DND-41 (cell line): Measurements from ENCODE around the gene AFF3.

Source experiments
- ATAC-seq: fragments of 200-7000 bp; cut with Tn5 transposase; 3 replicates; pipeline ENCODE4 v1.9.1; 2021; ENCODE audit warnings: low read depth; ENCODE audit not compliant: insufficient read depth
- DNase-seq: peaks from one replicate; pipeline ENCODE4 v3.0.0-alpha.2; 2020
- H2AFZ ChIP-seq: 2 replicates; pipeline ENCODE4 v1.6.0; 2012; ENCODE audit warnings: low read depth, low read length
- H3K27ac ChIP-seq: 2 replicates; pipeline ENCODE4 v1.5.1; 2012; ENCODE audit warnings: low read length, inconsistent platforms
- H3K27me3 ChIP-seq: fragments of 200-600 bp; sonication (generic); 2 replicates; pipeline ENCODE4 v1.6.0; 2012; ENCODE audit warnings: low read length, mild to moderate bottlenecking, inconsistent platforms; ENCODE audit not compliant: insufficient read depth, poor library complexity
- H3K36me3 ChIP-seq: 2 replicates; pipeline ENCODE4 v1.5.1; 2012; ENCODE audit warnings: low read length, inconsistent platforms; ENCODE audit not compliant: insufficient read depth
- H3K4me1 ChIP-seq: 2 replicates; pipeline ENCODE4 v1.5.1; 2012; ENCODE audit warnings: mild to moderate bottlenecking, low read length; ENCODE audit not compliant: insufficient read depth
- H3K4me2 ChIP-seq: 2 replicates; pipeline ENCODE4 v1.6.0; 2012; ENCODE audit warnings: mild to moderate bottlenecking, moderate library complexity, low read length, inconsistent platforms; ENCODE audit not compliant: insufficient read depth
- H3K4me3 ChIP-seq, 2 experiments: fragments of 200-600 bp in 1 of 2; shearing (Covaris generic) in 1 of 2; 2 replicates each; pipeline ENCODE4 v1.5.1; 2012 to 2016; ENCODE audit warnings: inconsistent platforms in 2 of 2, low read length in 2 of 2, mild to moderate bottlenecking in 2 of 2, low read depth in 1 of 2, moderate library complexity in 1 of 2
- H3K79me2 ChIP-seq: 2 replicates; pipeline ENCODE4 v1.6.0; 2012; ENCODE audit warnings: low read length, inconsistent platforms; ENCODE audit not compliant: insufficient read depth
- H3K9ac ChIP-seq: 2 replicates; pipeline ENCODE4 v1.6.0; 2012; ENCODE audit warnings: low read depth, mild to moderate bottlenecking, inconsistent platforms, low read length, moderate library complexity
- H3K9me3 ChIP-seq: 2 replicates; pipeline ENCODE4 v1.5.1; 2012; ENCODE audit warnings: low read length, moderate library complexity, mild to moderate bottlenecking, inconsistent platforms; ENCODE audit not compliant: insufficient read depth, severe bottlenecking
- H4K20me1 ChIP-seq: 2 replicates; pipeline ENCODE4 v1.6.0; 2012; ENCODE audit warnings: low read length; ENCODE audit not compliant: insufficient read depth
- CTCF ChIP-seq: IDR thresholded peaks from 2 replicates; pipeline ENCODE4 v1.5.1; 2012; ENCODE audit warnings: borderline replicate concordance, low read length, moderate library complexity, mild to moderate bottlenecking; ENCODE audit not compliant: poor library complexity, severe bottlenecking; ENCODE audit errors: extremely low read depth
- EZH2 ChIP-seq: IDR thresholded peaks from 3 replicates; pipeline ENCODE4 v1.6.1; 2012; ENCODE audit warnings: borderline replicate concordance, low read depth, mild to moderate bottlenecking, moderate library complexity, low read length, inconsistent platforms; ENCODE audit not compliant: severe bottlenecking

Gene AFF3

DNA sequence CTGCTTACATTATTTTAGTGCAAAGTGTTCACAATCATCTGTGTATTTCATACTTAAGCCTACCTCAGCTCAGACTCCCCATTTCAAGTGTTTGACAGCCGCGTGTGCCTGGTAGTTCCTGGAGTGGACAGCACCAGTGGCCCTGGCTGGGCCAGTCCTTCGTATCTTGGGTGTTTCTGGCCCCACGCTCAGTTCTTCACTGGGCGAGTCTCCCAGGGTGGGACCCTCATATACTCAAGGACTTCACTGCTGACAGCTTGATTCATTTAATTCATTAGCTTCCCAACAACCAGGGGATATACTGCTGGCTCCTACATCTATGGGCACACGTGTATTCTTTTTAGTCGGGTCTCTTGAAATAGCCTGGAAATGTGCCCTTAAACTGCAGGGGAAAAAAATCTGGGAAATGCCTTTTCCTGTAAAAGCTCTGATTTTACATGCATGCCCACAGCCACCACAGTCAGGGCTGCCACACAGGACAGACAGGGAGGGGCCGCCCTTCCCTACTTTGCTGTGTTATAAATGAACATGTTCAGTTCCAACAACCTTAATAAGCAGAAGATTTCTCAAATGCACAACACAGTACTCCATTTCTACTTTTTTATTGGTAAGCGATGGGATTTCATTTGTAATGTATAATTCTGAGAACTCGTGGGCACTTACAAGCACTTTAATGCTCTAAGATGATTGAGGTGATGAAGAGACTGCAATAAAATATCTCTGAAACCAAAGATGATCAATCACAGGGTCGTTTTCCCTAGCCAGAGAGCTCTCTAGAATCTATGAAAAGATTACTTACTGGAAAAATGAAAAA is 447.1 kb downstream of the AFF3 start:
- no peak overlapping the region for H3K4me3 ChIP-seq
- H4K20me1 ChIP-seq = no peaks in the 10 kb centered on the region
- ATAC-seq (no peak), DNase-seq (no peak)
- H3K9ac ChIP-seq = no peak overlapping the region
- H3K4me1 ChIP-seq = no peaks in the 10 kb centered on the region
- TF ChIP-seq EZH2 (no peak), CTCF (no peak)
- no peaks in the 10 kb centered on the region for H3K36me3 ChIP-seq
- H3K79me2 ChIP-seq = no peaks in the 10 kb centered on the region
- H2AFZ ChIP-seq = no peak overlapping the region
- H3K4me2 ChIP-seq = no peak overlapping the region
- no peaks in the 10 kb centered on the region for H3K27me3 ChIP-seq
- no peak overlapping the region for H3K27ac ChIP-seq
- no peaks in the 10 kb centered on the region for H3K9me3 ChIP-seq

DNA sequence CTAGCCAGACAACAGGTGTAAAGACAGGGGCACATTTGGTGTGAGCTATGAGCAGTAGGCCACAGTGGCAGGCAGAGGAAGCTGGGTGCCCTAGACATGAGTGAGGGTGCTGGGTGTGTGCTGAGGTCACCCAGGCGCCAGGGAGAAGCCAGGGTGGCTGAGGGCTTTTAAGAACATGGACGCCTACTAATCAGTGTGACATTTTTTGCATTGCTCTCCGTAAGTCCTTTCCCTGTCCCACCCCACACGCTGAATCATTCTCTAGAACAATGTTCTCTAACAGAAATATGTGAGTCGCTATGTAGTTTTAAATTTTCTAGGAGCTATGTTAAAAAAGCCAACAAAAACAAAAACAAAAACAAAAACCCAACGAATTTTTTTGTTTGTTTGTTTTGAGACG is 448.1 kb downstream of the AFF3 start:
- no peaks in the 10 kb centered on the region for H3K27me3 ChIP-seq
- no peak for DNase-seq
- H2AFZ ChIP-seq = no peak overlapping the region
- no peaks in the 10 kb centered on the region for H3K9me3 ChIP-seq
- H3K4me3 ChIP-seq = no peak overlapping the region
- no peaks in the 10 kb centered on the region for H3K79me2 ChIP-seq
- TF ChIP-seq EZH2 (no peak), CTCF (no peak)
- H3K9ac ChIP-seq = no peak overlapping the region
- no peak for ATAC-seq
- H3K4me1 ChIP-seq = no peaks in the 10 kb centered on the region
- H3K27ac ChIP-seq = no peak overlapping the region
- H3K36me3 ChIP-seq = no peaks in the 10 kb centered on the region
- no peak overlapping the region for H3K4me2 ChIP-seq
- no peaks in the 10 kb centered on the region for H4K20me1 ChIP-seq

GRCh38 chr2:99692785-99693184 is 449.6 kb downstream of the AFF3 start:
- H3K27me3 ChIP-seq = no peaks in the 10 kb centered on the region
- no peak overlapping the region for H3K9ac ChIP-seq
- H3K36me3 ChIP-seq = no peaks in the 10 kb centered on the region
- H3K4me3 ChIP-seq = no peak overlapping the region
- DNase-seq (no peak), ATAC-seq (no peak)
- H3K27ac ChIP-seq = no peak overlapping the region
- H3K79me2 ChIP-seq = no peaks in the 10 kb centered on the region
- no peak for TF ChIP-seq EZH2
- no peak for TF ChIP-seq CTCF
- no peak overlapping the region for H3K4me2 ChIP-seq
- H2AFZ ChIP-seq = no peak overlapping the region
- no peaks in the 10 kb centered on the region for H4K20me1 ChIP-seq
- no peaks in the 10 kb centered on the region for H3K4me1 ChIP-seq
- no peaks in the 10 kb centered on the region for H3K9me3 ChIP-seq
